Stimulated activated naive CD8-positive, alpha-beta T cell treated with anti-CD3 and anti-CD28 coated beads, Interleukin-15, amount 100 ng/mL, for 72 hours (primary cell): ENCODE data around the gene C12orf76.
A peak's percentile ranks its signal among the peaks of the same experiment; 100 is the strongest.
"Not testable (repeated sequence)": the region's sequence is repeated elsewhere in the genome, so short reads cannot be mapped to it uniquely, and the experiment has no call there.

Experiments
- ATAC-seq: fragments of 150-1000 bp; cut with Tn5 transposase; 2 replicates; pipeline ENCODE4 v1.10.0; 2021; ENCODE audit warnings: mild to moderate bottlenecking, moderate library complexity
- DNase-seq, 2 donors: peaks; one replicate each; pipeline ENCODE4 v3.0.0; 2021 to 2022
- H3K27ac Mint-ChIP-seq, 2 donors: one replicate each; pipeline ENCODE4 v1.8.0; 2022; ENCODE audit warnings: mild to moderate bottlenecking in 2 of 2, mixed read lengths in 2 of 2, moderate library complexity in 2 of 2
- H3K27me3 Mint-ChIP-seq: one replicate; pipeline ENCODE4 v1.8.0; 2022; ENCODE audit warnings: mixed read lengths
- H3K4me1 Mint-ChIP-seq: one replicate; pipeline ENCODE4 v1.8.0; 2022; ENCODE audit warnings: mild to moderate bottlenecking, mixed read lengths
- H3K4me3 Mint-ChIP-seq, 2 donors: one replicate each; pipeline ENCODE4 v1.8.0; 2022; ENCODE audit warnings: mild to moderate bottlenecking in 2 of 2, mixed read lengths in 2 of 2, moderate library complexity in 1 of 2
- H3K9me3 Mint-ChIP-seq, 2 donors: one replicate each; pipeline ENCODE4 v1.8.0; 2022; ENCODE audit warnings: mixed read lengths in 2 of 2

Gene C12orf76

GRCh38 chr12:110072636-110073035 is 24.3 kb upstream of the C12orf76 start:
- ATAC-seq, H3K9me3 Mint-ChIP-seq, H3K27me3 Mint-ChIP-seq, DNase-seq: not testable (repeated sequence)
- Mint-ChIP-seq H3K27ac (peak overlapping the region in 1 of 2 donors; percentile 42), H3K4me3 (peak overlapping the region; percentile 80 to 87), H3K4me1 (peaks cover 46% of the 10 kb centered on the region)

- H3K4me1 Mint-ChIP-seq = peaks cover 43% of the 10 kb centered on the region
- no peak for DNase-seq
- no peak for ATAC-seq
- no peaks in the 10 kb centered on the region for H3K27me3 Mint-ChIP-seq
- peak overlapping the region; percentile 6 to 80 for H3K4me3 Mint-ChIP-seq
- H3K9me3 Mint-ChIP-seq = no peaks in the 10 kb centered on the region
- no peak overlapping the region for H3K27ac Mint-ChIP-seq
Observed at GRCh38 chr12:110071967-110072366, 23.6 kb upstream of the C12orf76 start.

- H3K4me3 Mint-ChIP-seq = no peak overlapping the region
- DNase-seq (no peak), ATAC-seq (no peak)
- H3K9me3 Mint-ChIP-seq = no peaks in the 10 kb centered on the region
- H3K4me1 Mint-ChIP-seq = peaks cover 43% of the 10 kb centered on the region
- no peaks in the 10 kb centered on the region for H3K27me3 Mint-ChIP-seq
- H3K27ac Mint-ChIP-seq = no peak overlapping the region
Observed at GRCh38 chr12:110071504-110071903, 23.2 kb upstream of the C12orf76 start.

- peaks cover 39% of the 10 kb centered on the region for H3K4me1 Mint-ChIP-seq
- ATAC-seq (no peak), DNase-seq (no peak)
- no peak overlapping the region for H3K27ac Mint-ChIP-seq
- H3K27me3 Mint-ChIP-seq = no peaks in the 10 kb centered on the region
- H3K9me3 Mint-ChIP-seq = no peaks in the 10 kb centered on the region
- no peak overlapping the region for H3K4me3 Mint-ChIP-seq
Observed at GRCh38 chr12:110068654-110069053, 20.3 kb upstream of the C12orf76 start.

GRCh38 chr12:110068115-110068514 is 19.8 kb upstream of the C12orf76 start:
- not testable (repeated sequence) for H3K27me3 Mint-ChIP-seq, H3K27ac Mint-ChIP-seq, ATAC-seq, DNase-seq, H3K9me3 Mint-ChIP-seq, H3K4me3 Mint-ChIP-seq
- peaks cover 34% of the 10 kb centered on the region for H3K4me1 Mint-ChIP-seq

GRCh38 chr12:110067531-110067930 is 19.2 kb upstream of the C12orf76 start:
- Mint-ChIP-seq H3K4me3 (no peak overlapping the region), H3K27ac (no peak overlapping the region), H3K27me3 (no peaks in the 10 kb centered on the region), H3K4me1 (peaks cover 28% of the 10 kb centered on the region), H3K9me3 (no peaks in the 10 kb centered on the region)
- DNase-seq (no peak), ATAC-seq (no peak)

- DNase-seq (no peak), ATAC-seq (peak; percentile 55)
- no peaks in the 10 kb centered on the region for H3K9me3 Mint-ChIP-seq
- H3K4me1 Mint-ChIP-seq = peaks cover 18% of the 10 kb centered on the region
- no peaks in the 10 kb centered on the region for H3K27me3 Mint-ChIP-seq
- H3K27ac Mint-ChIP-seq = no peak overlapping the region
- H3K4me3 Mint-ChIP-seq = no peak overlapping the region
Observed at GRCh38 chr12:110065540-110065939, 17.2 kb upstream of the C12orf76 start.

GRCh38 chr12:110062241-110062640 is 13.9 kb upstream of the C12orf76 start:
- H3K27ac Mint-ChIP-seq = no peak overlapping the region
- no peaks in the 10 kb centered on the region for H3K27me3 Mint-ChIP-seq
- H3K4me3 Mint-ChIP-seq = no peak overlapping the region
- DNase-seq (no peak), ATAC-seq (no peak)
- no peaks in the 10 kb centered on the region for H3K9me3 Mint-ChIP-seq
- peaks cover 24% of the 10 kb centered on the region for H3K4me1 Mint-ChIP-seq

GRCh38 chr12:110059651-110060000 is 11.3 kb upstream of the C12orf76 start:
- Mint-ChIP-seq H3K9me3 (no peaks in the 10 kb centered on the region), H3K27ac (peak overlapping the region in 1 of 2 donors; percentile 3), H3K27me3 (no peaks in the 10 kb centered on the region), H3K4me1 (peaks cover 22% of the 10 kb centered on the region), H3K4me3 (no peak overlapping the region)
- no peak for DNase-seq
- no peak for ATAC-seq

- DNase-seq = no peak
- no peak overlapping the region for H3K4me3 Mint-ChIP-seq
- no peak for ATAC-seq
- H3K9me3 Mint-ChIP-seq = no peaks in the 10 kb centered on the region
- peaks cover 22% of the 10 kb centered on the region for H3K4me1 Mint-ChIP-seq
- no peak overlapping the region for H3K27ac Mint-ChIP-seq
- H3K27me3 Mint-ChIP-seq = no peaks in the 10 kb centered on the region
Observed at GRCh38 chr12:110058875-110059615, 10.7 kb upstream of the C12orf76 start.

GRCh38 chr12:110056643-110057042 is 8.3 kb upstream of the C12orf76 start:
- not testable (repeated sequence) for H3K4me3 Mint-ChIP-seq, H3K27me3 Mint-ChIP-seq, ATAC-seq, H3K9me3 Mint-ChIP-seq, DNase-seq, H3K27ac Mint-ChIP-seq
- peaks cover 22% of the 10 kb centered on the region for H3K4me1 Mint-ChIP-seq

GRCh38 chr12:110055375-110056352 is 7.3 kb upstream of the C12orf76 start:
- not testable (repeated sequence) for DNase-seq, H3K27ac Mint-ChIP-seq, H3K9me3 Mint-ChIP-seq, ATAC-seq, H3K4me3 Mint-ChIP-seq, H3K27me3 Mint-ChIP-seq
- peaks cover 20% of the 10 kb centered on the region for H3K4me1 Mint-ChIP-seq

GRCh38 chr12:110050927-110051326 is 2.6 kb upstream of the C12orf76 start:
- H3K9me3 Mint-ChIP-seq = no peaks in the 10 kb centered on the region
- H3K27me3 Mint-ChIP-seq = no peaks in the 10 kb centered on the region
- DNase-seq = no peak
- no peak for ATAC-seq
- no peak overlapping the region for H3K4me3 Mint-ChIP-seq
- peak overlapping the region in 1 of 2 donors; percentile 54 for H3K27ac Mint-ChIP-seq
- H3K4me1 Mint-ChIP-seq = peaks cover 39% of the 10 kb centered on the region

- Mint-ChIP-seq H3K27ac (peak overlapping the region in 1 of 2 donors; percentile 87), H3K4me3 (peak overlapping the region in 1 of 2 donors; percentile 87), H3K4me1 (peaks cover 33% of the 10 kb centered on the region)
- ATAC-seq, H3K27me3 Mint-ChIP-seq, H3K9me3 Mint-ChIP-seq, DNase-seq: not testable (repeated sequence)
Observed at GRCh38 chr12:110049666-110050065, 1.3 kb upstream of the C12orf76 start.

GRCh38 chr12:110049034-110049433 is 712 bp upstream of the C12orf76 start:
- H3K27ac Mint-ChIP-seq = peak overlapping the region; percentile 87 to 96
- H3K4me1 Mint-ChIP-seq = peaks cover 33% of the 10 kb centered on the region
- peak overlapping the region; percentile 87 to 97 for H3K4me3 Mint-ChIP-seq
- not testable (repeated sequence) for DNase-seq, H3K27me3 Mint-ChIP-seq, H3K9me3 Mint-ChIP-seq, ATAC-seq
